HL-60 (cell line): ENCODE data around the gene SLC9B1.

Experiments used
- POLR2AphosphoS5 ChIP-seq: IDR thresholded peaks from 2 replicates; pipeline ENCODE4 v1.6.1; 2012; ENCODE audit warnings: low read depth
- TF ChIP-seq, protein P1 (sequence below): IDR thresholded peaks from one replicate; pipeline ENCODE4 v1.5.1; 2011; ENCODE audit warnings: low read length, control low read depth, inconsistent platforms; ENCODE audit not compliant: insufficient read depth

DNA sequence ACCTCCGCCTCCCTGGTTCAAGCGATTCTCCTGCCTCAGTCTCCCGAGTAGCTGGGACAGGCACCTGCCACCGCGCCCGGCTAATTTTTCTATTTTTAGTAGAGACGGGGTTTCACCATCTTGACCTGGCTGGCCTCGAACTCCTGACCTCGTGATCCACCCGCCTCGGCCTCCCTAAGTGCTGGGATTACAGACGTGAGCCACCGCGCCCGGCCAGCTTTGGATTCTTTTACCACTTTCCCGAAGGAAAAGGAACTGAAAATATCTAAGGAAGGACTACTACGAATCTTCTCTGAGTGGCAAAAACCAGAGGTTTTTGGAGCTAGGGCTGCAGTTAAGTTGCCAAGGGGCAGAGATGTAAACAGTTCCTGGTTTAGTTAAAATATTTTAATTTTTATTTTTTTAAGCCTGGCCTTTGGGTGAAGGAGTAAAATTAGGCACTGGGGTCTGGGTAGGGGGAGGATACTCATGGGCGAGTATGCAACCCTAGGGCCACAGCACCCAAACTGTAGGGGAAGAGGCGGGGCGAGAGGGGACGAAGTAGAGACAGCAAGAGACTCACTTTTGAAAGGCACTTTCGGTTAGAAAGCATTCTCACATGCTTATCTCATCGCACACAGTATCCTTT, 151.2 kb downstream of the SLC9B1 start:
- TF ChIP-seq, protein P1, sequence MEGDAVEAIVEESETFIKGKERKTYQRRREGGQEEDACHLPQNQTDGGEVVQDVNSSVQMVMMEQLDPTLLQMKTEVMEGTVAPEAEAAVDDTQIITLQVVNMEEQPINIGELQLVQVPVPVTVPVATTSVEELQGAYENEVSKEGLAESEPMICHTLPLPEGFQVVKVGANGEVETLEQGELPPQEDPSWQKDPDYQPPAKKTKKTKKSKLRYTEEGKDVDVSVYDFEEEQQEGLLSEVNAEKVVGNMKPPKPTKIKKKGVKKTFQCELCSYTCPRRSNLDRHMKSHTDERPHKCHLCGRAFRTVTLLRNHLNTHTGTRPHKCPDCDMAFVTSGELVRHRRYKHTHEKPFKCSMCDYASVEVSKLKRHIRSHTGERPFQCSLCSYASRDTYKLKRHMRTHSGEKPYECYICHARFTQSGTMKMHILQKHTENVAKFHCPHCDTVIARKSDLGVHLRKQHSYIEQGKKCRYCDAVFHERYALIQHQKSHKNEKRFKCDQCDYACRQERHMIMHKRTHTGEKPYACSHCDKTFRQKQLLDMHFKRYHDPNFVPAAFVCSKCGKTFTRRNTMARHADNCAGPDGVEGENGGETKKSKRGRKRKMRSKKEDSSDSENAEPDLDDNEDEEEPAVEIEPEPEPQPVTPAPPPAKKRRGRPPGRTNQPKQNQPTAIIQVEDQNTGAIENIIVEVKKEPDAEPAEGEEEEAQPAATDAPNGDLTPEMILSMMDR: no peak
- TF ChIP-seq POLR2AphosphoS5: no peak
